ENCODE measurements around the gene PPP1R27. TPM values are rescaled to one million over a fixed set of nuclear protein-coding genes. Genes with fewer than 3 reads are reported as not detected.

PPP1R27 gene
- total and polyA plus RNA-seq, 9 of the 15 experiments (the other 6 are each of a cell fraction or from before 2014, with no cell fraction given) = 0.29 to 6.9 (median 1.5) TPM; not detected in 2

DNA sequence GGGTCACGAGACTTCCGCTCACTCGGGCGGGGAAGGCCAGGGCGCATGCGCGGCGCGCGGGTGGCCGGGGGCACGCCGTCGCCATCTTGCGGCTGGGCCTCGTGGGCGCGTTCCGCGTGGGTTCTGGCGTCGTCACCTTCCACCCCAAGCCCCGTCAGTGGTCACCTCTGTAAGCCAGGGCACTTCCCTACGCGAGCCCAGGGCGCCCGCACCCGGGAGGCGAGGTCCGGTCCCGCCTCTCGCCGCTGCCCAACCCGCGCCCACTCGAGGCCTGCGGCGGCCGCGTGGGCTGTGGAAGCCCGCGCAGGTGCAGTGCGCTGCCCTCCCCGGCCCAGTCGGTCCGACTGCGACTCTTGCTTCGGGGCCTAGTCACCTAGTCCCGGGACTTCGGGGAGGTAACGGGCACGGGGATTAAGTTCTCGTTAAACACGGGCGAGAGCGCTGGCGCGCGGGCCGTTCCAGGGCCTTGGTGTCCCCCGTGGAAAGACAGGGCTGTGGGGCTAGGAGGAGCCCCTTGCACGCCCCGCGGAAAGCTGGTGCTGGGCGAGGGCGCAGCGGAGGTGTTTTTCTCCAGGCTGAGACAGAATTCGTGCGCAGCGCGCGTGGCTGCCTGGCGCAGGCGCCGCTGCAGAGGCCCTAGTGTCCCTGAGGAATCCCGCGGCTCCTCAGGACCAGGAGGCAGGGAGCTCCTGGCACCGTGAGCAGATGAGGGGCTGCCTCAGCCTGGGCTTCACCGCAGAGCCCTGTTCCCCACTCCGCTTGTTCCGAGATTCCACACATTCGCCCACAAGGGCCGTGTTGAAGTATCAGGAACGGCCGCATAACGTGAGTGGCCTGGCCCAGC lies 36.8 kb upstream of the PPP1R27 start (continued):
- TF ChIP-seq ZNF318 (IDR thresholded peaks at IDR 0.05; ENCODE audit: borderline replicate concordance in 1 of 2, low read depth in 1 of 2) (no peak), KDM4B (IDR thresholded peaks at IDR 0.05; ENCODE audit: borderline replicate concordance in 2 of 2, low read depth in 1 of 2) (peak in 1 of 2 experiments; percentile 84; a peak in 1 of 4 replicates), ZBTB7A (IDR thresholded peaks at IDR 0.05; ENCODE audit: borderline replicate concordance, control insufficient read depth, low read depth, low read length) (peak; percentile 13; the same call in 1 of the 2 replicates), HMBOX1 (IDR thresholded peaks at IDR 0.05) (no peak), FOXA3 (CRISPR knock-in tag; conservative IDR thresholded peaks at IDR 0.05 in 1 of 2, IDR thresholded peaks at IDR 0.05 in 1 of 2) (peak in 1 of 2 experiments; percentile 87; a peak in 2 of 4 replicates), ZBTB33 (CRISPR knock-in tag; IDR thresholded peaks at IDR 0.05) (0 out of 2 replicates have a peak, but pooled peaks have one; percentile 27), TAF9B (IDR thresholded peaks at IDR 0.05; ENCODE audit: partially characterized antibody) (no peak), PCBP1 (IDR thresholded peaks at IDR 0.05; ENCODE audit: low read depth, low read length, poor library complexity, severe bottlenecking) (peak; percentile 79), SOX6 (IDR thresholded peaks at IDR 0.05) (no peak), SMAD4 (CRISPR knock-in tag; conservative IDR thresholded peaks at IDR 0.05) (peak; percentile 82; the same call in 1 of the 2 replicates)
- TF ChIP-seq, protein P1, sequence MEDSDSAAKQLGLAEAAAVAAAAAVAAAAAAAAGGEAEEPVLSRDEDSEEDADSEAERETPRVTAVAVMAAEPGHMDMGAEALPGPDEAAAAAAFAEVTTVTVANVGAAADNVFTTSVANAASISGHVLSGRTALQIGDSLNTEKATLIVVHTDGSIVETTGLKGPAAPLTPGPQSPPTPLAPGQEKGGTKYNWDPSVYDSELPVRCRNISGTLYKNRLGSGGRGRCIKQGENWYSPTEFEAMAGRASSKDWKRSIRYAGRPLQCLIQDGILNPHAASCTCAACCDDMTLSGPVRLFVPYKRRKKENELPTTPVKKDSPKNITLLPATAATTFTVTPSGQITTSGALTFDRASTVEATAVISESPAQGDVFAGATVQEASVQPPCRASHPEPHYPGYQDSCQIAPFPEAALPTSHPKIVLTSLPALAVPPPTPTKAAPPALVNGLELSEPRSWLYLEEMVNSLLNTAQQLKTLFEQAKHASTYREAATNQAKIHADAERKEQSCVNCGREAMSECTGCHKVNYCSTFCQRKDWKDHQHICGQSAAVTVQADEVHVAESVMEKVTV (CRISPR knock-in tag; IDR thresholded peaks at IDR 0.05) = no peak
